A673 (cell line): Measurements from ENCODE around the gene ZFP62.

Experiments used
- EZH2 ChIP-seq: fragments of 200-600 bp; sonication (generic); IDR thresholded peaks from 2 replicates; pipeline ENCODE4 v1.6.1; 2017; ENCODE audit warnings: borderline replicate concordance, low read depth, mild to moderate bottlenecking, mixed read lengths, antibody characterized with exemption, low read length; ENCODE audit not compliant: poor library complexity, severe bottlenecking
- TF ChIP-seq, protein P1 (sequence below): fragments of 300-800, 200-600 bp; sonication (generic); conservative IDR thresholded peaks from 2 replicates; pipeline ENCODE4 v1.5.1; 2017; ENCODE audit warnings: low read depth, mild to moderate bottlenecking, antibody characterized with exemption, low read length, moderate library complexity, mixed read lengths

DNA sequence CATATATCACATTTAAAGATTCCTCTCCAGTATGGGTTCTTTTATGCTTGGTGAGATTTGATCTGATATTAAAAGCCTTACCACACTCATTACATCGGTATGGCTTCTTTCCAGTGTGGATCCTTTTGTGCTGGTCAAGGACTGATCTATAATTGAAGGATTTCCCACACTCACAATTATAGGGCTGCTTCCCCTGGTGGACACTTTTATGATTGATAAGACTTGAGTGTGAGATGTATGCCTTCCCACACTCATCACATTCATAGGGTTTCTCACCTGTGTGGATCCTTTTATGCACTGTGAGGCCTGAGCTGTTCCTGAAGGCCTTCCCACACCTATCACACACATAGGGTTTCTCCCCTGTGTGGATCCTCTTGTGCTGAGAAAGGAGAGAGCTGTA, 12.2 kb downstream of the ZFP62 start:
- TF ChIP-seq, protein P1, sequence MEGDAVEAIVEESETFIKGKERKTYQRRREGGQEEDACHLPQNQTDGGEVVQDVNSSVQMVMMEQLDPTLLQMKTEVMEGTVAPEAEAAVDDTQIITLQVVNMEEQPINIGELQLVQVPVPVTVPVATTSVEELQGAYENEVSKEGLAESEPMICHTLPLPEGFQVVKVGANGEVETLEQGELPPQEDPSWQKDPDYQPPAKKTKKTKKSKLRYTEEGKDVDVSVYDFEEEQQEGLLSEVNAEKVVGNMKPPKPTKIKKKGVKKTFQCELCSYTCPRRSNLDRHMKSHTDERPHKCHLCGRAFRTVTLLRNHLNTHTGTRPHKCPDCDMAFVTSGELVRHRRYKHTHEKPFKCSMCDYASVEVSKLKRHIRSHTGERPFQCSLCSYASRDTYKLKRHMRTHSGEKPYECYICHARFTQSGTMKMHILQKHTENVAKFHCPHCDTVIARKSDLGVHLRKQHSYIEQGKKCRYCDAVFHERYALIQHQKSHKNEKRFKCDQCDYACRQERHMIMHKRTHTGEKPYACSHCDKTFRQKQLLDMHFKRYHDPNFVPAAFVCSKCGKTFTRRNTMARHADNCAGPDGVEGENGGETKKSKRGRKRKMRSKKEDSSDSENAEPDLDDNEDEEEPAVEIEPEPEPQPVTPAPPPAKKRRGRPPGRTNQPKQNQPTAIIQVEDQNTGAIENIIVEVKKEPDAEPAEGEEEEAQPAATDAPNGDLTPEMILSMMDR, result no peak
- TF ChIP-seq EZH2, result no peak
